Measurements from ENCODE around the gene PDLIM1.

The PDLIM1 gene

DNA sequence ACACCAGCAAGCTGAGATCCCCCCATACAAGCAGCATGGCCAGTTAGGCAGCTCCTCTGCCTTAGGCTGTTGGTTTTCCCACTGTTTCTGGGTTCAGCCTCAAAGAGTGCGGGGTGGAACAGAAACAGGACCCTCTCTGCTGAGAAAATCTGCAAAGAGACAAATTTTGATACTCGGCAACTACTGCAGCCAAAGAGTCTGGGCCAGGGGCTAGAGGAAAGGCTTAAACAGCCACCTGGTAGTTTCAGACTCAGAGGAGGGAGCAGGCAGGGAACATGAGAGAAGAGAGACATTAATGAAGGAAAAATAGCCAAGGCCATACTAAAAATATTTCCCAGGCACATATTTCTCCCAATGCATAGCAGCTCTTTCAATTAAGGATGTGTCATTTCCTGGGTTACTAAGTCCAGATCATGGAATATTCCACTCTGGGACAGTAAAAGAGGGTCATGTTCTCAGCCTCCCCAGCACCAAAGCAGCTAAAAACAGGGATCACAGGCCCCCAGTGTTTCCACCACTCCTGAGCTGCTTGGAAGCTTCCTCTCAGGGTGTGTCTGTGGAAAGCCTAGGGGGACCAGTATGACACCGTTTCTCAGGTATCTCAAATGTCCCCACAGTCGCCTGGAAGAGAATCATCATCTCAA, 29.8 kb downstream of the PDLIM1 start:
- TF ChIP-seq, protein P1, sequence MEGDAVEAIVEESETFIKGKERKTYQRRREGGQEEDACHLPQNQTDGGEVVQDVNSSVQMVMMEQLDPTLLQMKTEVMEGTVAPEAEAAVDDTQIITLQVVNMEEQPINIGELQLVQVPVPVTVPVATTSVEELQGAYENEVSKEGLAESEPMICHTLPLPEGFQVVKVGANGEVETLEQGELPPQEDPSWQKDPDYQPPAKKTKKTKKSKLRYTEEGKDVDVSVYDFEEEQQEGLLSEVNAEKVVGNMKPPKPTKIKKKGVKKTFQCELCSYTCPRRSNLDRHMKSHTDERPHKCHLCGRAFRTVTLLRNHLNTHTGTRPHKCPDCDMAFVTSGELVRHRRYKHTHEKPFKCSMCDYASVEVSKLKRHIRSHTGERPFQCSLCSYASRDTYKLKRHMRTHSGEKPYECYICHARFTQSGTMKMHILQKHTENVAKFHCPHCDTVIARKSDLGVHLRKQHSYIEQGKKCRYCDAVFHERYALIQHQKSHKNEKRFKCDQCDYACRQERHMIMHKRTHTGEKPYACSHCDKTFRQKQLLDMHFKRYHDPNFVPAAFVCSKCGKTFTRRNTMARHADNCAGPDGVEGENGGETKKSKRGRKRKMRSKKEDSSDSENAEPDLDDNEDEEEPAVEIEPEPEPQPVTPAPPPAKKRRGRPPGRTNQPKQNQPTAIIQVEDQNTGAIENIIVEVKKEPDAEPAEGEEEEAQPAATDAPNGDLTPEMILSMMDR (conservative IDR thresholded peaks at IDR 0.05; ENCODE audit: low read depth, low read length) = no peak
- DNase-seq (ENCODE audit: low read depth) = no peak
- no peak overlapping the region for H3K4me3 ChIP-seq (ENCODE audit: low read length)

DNA sequence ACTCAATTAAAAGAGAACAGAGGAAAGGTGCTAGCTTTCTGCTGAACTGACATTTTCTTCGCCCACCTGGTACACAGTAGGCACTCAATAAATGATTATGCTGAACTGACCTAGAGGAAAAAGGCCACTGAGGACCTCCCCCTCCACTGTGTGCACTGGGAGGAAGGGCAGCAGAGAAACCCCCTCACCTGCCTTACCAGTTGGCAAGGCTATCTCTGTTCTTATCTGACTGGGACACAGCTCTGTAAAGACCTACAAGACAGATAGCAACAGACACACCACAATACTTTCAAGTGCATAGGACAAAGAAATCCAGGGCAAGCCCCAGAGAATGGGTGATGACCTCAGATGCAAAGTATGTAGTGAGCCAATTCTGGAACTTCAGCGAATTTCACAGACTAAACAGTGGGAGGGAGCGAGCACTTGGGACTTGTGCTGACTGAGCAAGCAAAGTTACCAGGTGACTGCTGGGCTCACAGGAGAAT, 30.4 kb downstream of the PDLIM1 start:
- TF ChIP-seq, protein P1 (conservative IDR thresholded peaks at IDR 0.05; ENCODE audit: low read depth, low read length) = no peak
- no peak overlapping the region for H3K4me3 ChIP-seq (ENCODE audit: low read length)
- DNase-seq (ENCODE audit: low read depth) = no peak

DNA sequence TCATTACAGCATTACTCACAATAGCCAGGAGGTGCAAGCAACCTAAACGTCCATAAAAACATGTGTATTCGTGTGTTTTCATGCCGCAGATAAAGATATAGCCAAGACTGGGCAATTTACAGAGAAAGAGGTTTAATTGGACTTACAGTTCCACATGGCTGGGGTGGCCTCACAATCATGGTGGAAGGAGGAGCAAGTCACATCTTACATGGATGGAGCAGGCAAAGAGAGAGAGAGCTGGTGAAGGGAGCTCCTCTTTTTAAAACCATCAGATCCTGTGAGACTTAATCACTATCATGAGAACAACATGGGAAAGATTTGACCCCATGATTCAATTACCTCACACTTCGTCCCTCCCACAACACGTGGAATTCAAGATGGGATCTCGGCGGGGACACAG, 33.0 kb downstream of the PDLIM1 start:
- TF ChIP-seq, protein P1 (conservative IDR thresholded peaks at IDR 0.05; ENCODE audit: low read depth, low read length) = no peak
- no peak for DNase-seq (ENCODE audit: low read depth)
- no peak overlapping the region for H3K4me3 ChIP-seq (ENCODE audit: low read length)

DNA sequence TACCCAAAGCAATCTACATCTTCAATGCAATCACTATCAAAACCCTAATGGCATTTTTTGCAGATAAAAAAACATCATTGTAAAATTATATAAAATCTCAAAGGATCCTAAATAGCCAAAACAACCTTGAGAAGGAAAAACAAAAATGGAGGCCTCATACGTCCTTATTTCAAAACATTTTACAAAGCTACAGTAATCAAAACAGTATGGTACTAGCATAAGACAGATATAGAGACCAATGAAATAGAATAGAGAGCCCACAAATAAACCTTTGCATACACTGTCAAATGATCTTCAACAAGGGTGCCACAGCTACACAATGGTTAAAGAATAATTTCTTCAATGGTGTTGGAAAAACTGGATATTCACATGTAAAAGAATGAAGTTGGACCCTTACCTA, 34.5 kb downstream of the PDLIM1 start:
- TF ChIP-seq, protein P1 (conservative IDR thresholded peaks at IDR 0.05; ENCODE audit: low read depth, low read length) = no peak

DNA sequence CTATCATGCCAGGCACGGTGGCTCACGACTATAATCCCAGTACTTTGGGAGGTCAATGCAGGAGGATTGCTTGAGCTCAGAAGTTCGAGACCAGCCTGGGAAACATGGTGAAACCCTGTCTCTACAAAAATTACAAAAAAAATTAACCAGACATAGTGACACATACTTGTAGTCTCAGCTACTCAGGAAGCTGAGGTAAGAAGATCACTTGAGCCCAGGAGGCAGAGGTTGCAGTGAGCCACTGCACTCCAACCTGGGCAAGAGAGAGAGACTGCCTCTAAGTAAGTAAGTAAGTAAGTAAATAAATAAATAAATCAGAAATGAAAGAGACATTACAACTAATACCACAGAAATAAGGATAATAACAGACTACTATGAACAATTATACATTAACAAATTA, 36.2 kb downstream of the PDLIM1 start:
- DNase-seq (ENCODE audit: low read depth) = no peak
- H3K4me3 ChIP-seq (ENCODE audit: low read length) = no peak overlapping the region
- TF ChIP-seq, protein P1 (conservative IDR thresholded peaks at IDR 0.05; ENCODE audit: low read depth, low read length) = no peak

More for the DNA sequence above, 34.5 kb downstream of the PDLIM1 start:
- DNase-seq (ENCODE audit: low read depth) = no peak
- H3K4me3 ChIP-seq (ENCODE audit: low read length) = no peak overlapping the region

DNA sequence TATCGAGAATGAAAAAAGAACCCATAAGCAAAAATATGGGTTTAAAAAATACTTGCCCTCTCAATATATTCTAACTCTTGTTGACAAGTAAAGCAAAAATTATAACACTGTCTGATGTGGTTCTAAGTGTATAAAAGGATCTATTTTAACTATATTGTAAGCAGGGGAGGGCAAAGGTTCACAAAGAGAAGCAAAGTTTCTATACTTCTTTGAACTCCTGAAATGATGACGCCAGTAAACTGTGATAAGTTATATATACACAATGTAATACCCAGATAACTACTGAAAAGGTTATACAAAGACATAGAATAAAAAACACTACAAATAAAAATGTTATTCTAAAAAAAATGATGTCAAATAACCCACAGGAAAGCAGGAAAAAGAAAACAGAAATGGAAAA, 37.1 kb downstream of the PDLIM1 start:
- H3K4me3 ChIP-seq (ENCODE audit: low read length) = no peak overlapping the region
- TF ChIP-seq, protein P1 (conservative IDR thresholded peaks at IDR 0.05; ENCODE audit: low read depth, low read length) = no peak
- DNase-seq (ENCODE audit: low read depth) = no peak

DNA sequence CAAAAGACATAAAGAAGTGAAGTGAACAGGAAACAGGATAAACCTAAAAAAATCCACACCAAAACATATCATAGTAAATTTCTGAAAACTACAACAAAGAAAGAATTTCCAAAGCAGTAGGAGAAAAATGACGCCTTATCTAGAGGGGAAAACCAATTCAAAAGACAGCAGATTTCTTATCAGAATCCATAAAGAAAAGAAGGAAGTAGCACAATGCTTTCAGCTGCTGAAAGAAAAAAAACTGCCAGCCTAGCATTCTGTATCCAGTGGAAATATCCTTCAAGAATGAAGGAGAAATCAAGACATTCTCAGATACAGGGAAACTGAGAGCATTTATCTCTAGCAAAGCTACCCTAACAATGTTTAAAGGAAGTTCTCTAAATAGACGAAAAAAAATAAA, 37.8 kb downstream of the PDLIM1 start:
- TF ChIP-seq, protein P1 (conservative IDR thresholded peaks at IDR 0.05; ENCODE audit: low read depth, low read length) = no peak

More for the DNA sequence above, 37.8 kb downstream of the PDLIM1 start:
- DNase-seq (ENCODE audit: low read depth) = no peak
- no peak overlapping the region for H3K4me3 ChIP-seq (ENCODE audit: low read length)

Data from retinal pigment epithelial cell (primary cell).